ENCODE measurements around the gene ZNF621. TPM values are rescaled to one million over a fixed set of nuclear protein-coding genes. Genes with fewer than 3 reads are reported as not detected.

Gene ZNF621
- total RNA-seq, 1 experiment from 2014 or later, result 24.9 TPM

DNA sequence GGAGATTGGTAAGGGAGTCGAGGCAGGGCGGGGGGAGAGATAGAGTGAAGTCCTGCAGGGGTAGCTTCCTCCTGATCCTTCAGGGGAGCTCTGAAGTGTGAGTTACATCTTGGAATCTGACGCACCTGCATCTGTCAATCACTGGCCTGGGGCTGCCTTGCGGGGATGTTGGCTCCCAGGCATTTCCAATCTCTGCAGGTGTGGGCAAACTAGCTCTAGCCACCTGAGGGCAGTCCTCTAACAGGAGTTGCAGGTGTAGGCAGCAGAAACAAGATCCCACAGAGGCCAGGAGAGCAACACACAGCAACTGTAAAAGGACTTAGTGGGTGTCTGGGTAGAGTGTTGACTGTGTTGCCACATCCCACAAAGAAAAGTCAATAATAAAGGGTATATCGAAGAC is 63.6 kb downstream of the ZNF621 start:
- H3K27me3 ChIP-seq (ENCODE audit: control insufficient read depth, insufficient read depth, low read length), result no peaks in the 10 kb centered on the region
- intact Hi-C loops (cut with micrococcal nuclease; ENCODE audit: unreplicated experiment) (no loop called here), in situ Hi-C loops (cut with HindIII; ENCODE audit: low pct_unique_long_range_greater_than_20kb, low sequenced_read_pairs) (no loop called here)
- ATAC-seq (no peak), DNase-seq (ENCODE audit: low read depth, low spot score) (no peak)
- no peak overlapping the region for H3K27ac ChIP-seq (ENCODE audit: low read length)
- TF ChIP-seq, protein P1, sequence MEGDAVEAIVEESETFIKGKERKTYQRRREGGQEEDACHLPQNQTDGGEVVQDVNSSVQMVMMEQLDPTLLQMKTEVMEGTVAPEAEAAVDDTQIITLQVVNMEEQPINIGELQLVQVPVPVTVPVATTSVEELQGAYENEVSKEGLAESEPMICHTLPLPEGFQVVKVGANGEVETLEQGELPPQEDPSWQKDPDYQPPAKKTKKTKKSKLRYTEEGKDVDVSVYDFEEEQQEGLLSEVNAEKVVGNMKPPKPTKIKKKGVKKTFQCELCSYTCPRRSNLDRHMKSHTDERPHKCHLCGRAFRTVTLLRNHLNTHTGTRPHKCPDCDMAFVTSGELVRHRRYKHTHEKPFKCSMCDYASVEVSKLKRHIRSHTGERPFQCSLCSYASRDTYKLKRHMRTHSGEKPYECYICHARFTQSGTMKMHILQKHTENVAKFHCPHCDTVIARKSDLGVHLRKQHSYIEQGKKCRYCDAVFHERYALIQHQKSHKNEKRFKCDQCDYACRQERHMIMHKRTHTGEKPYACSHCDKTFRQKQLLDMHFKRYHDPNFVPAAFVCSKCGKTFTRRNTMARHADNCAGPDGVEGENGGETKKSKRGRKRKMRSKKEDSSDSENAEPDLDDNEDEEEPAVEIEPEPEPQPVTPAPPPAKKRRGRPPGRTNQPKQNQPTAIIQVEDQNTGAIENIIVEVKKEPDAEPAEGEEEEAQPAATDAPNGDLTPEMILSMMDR (IDR thresholded peaks at IDR 0.05), result no peak
- TF ChIP-seq TCF7L2 (IDR thresholded peaks at IDR 0.05; ENCODE audit: low read depth, low read length) (no peak), SIN3A (IDR thresholded peaks at IDR 0.05; ENCODE audit: borderline replicate concordance, insufficient read depth, low read depth, low read length) (no peak), POLR2AphosphoS5 (IDR thresholded peaks at IDR 0.05; ENCODE audit: low read depth, low read length) (no peak)
- TF ChIP-seq, protein P2, sequence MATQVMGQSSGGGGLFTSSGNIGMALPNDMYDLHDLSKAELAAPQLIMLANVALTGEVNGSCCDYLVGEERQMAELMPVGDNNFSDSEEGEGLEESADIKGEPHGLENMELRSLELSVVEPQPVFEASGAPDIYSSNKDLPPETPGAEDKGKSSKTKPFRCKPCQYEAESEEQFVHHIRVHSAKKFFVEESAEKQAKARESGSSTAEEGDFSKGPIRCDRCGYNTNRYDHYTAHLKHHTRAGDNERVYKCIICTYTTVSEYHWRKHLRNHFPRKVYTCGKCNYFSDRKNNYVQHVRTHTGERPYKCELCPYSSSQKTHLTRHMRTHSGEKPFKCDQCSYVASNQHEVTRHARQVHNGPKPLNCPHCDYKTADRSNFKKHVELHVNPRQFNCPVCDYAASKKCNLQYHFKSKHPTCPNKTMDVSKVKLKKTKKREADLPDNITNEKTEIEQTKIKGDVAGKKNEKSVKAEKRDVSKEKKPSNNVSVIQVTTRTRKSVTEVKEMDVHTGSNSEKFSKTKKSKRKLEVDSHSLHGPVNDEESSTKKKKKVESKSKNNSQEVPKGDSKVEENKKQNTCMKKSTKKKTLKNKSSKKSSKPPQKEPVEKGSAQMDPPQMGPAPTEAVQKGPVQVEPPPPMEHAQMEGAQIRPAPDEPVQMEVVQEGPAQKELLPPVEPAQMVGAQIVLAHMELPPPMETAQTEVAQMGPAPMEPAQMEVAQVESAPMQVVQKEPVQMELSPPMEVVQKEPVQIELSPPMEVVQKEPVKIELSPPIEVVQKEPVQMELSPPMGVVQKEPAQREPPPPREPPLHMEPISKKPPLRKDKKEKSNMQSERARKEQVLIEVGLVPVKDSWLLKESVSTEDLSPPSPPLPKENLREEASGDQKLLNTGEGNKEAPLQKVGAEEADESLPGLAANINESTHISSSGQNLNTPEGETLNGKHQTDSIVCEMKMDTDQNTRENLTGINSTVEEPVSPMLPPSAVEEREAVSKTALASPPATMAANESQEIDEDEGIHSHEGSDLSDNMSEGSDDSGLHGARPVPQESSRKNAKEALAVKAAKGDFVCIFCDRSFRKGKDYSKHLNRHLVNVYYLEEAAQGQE (IDR thresholded peaks at IDR 0.05; ENCODE audit: insufficient read depth in 1 of 2, low read depth in 2 of 2, low read length in 1 of 2), result no peak
- CTCF ChIA-PET, result no interaction called here
- H3K9me3 ChIP-seq (ENCODE audit: control insufficient read depth, insufficient read depth, low read depth, low read length), result no peaks in the 10 kb centered on the region
- POLR2A ChIA-PET, result no interaction called here
- H3K4me1 ChIP-seq (ENCODE audit: control insufficient read depth, insufficient read depth, low read length), result no peaks in the 10 kb centered on the region
- no TSS peak for BruUV-seq (replicated peaks)
- H3K4me3 ChIP-seq (ENCODE audit: low read depth in 2 of 2, low read length in 2 of 2), result no peak overlapping the region
- no peaks in the 10 kb centered on the region for H3K36me3 ChIP-seq (ENCODE audit: control insufficient read depth, insufficient read depth, low read length)

Other genes with a start within 250 kb of the ZNF621 start
- gene EIF1B, start 215.3 kb upstream of the ZNF621 start, total RNA-seq (2021; ENCODE audit: unreplicated experiment), result 25.0 TPM
- not detected for gene ENTPD3, start 137.8 kb upstream of the ZNF621 start, total RNA-seq (2021; ENCODE audit: unreplicated experiment)
- 1,134 TPM for gene RPL14, start 67.6 kb upstream of the ZNF621 start, total RNA-seq (2021; ENCODE audit: unreplicated experiment)
- 1.3 TPM for gene ZNF619, start 47.8 kb upstream of the ZNF621 start, total RNA-seq (2021; ENCODE audit: unreplicated experiment)
- gene ZNF620, start 18.9 kb upstream of the ZNF621 start, total RNA-seq (2021; ENCODE audit: unreplicated experiment), result 1.3 TPM